ENCODE results near the gene THADA.

The THADA gene

GRCh38 chr2:43307046-43307445, 288.8 kb downstream of the THADA start:
- Histone ChIP-seq H3K4me1 (ENCODE audit: insufficient read depth, insufficient read length) (no peaks in the 10 kb centered on the region), H3K4me3 (ENCODE audit: insufficient read length, low read depth) (no peak overlapping the region)
- no peak for TF ChIP-seq SUZ12 (IDR thresholded peaks at IDR 0.05; ENCODE audit: extremely low read depth, insufficient read depth, insufficient read length)
- no peak for TF ChIP-seq YY1 (IDR thresholded peaks at IDR 0.05; ENCODE audit: insufficient read depth, insufficient read length)
- TF ChIP-seq ZNF274 (IDR thresholded peaks at IDR 0.05; ENCODE audit: low read depth, low read length), result no peak

GRCh38 chr2:43306197-43306596, 289.6 kb downstream of the THADA start:
- no peak overlapping the region for H3K9ac ChIP-seq (ENCODE audit: insufficient read length, low read depth)
- no peaks in the 10 kb centered on the region for H3K4me1 ChIP-seq (ENCODE audit: insufficient read depth, insufficient read length)
- H3K36me3 ChIP-seq (ENCODE audit: insufficient read depth, insufficient read length, low read length), result no peaks in the 10 kb centered on the region
- H3K4me3 ChIP-seq (ENCODE audit: insufficient read length, low read depth), result no peak overlapping the region
- H3K27me3 ChIP-seq (ENCODE audit: insufficient read depth, insufficient read length), result no peaks in the 10 kb centered on the region
- TF ChIP-seq SUZ12 (IDR thresholded peaks at IDR 0.05; ENCODE audit: extremely low read depth, insufficient read depth, insufficient read length) (no peak), YY1 (IDR thresholded peaks at IDR 0.05; ENCODE audit: insufficient read depth, insufficient read length) (no peak), ZNF274 (IDR thresholded peaks at IDR 0.05; ENCODE audit: low read depth, low read length) (no peak)
- DNase-seq (ENCODE audit: low read depth, low spot score), result no peak
- no peaks in the 10 kb centered on the region for H3K9me3 ChIP-seq (ENCODE audit: insufficient read depth, low read length)

More at GRCh38 chr2:43307046-43307445, 288.8 kb downstream of the THADA start:
- Histone ChIP-seq H3K9ac (ENCODE audit: insufficient read length, low read depth) (no peak overlapping the region), H3K36me3 (ENCODE audit: insufficient read depth, insufficient read length, low read length) (no peaks in the 10 kb centered on the region), H3K9me3 (ENCODE audit: insufficient read depth, low read length) (no peaks in the 10 kb centered on the region), H3K27me3 (ENCODE audit: insufficient read depth, insufficient read length) (no peaks in the 10 kb centered on the region)
- no peak for DNase-seq (ENCODE audit: low read depth, low spot score)

- H3K9ac ChIP-seq (ENCODE audit: insufficient read length, low read depth), result no peak overlapping the region
- no peak overlapping the region for H3K4me3 ChIP-seq (ENCODE audit: insufficient read length, low read depth)
- H3K9me3 ChIP-seq (ENCODE audit: insufficient read depth, low read length), result no peaks in the 10 kb centered on the region
- H3K4me1 ChIP-seq (ENCODE audit: insufficient read depth, insufficient read length), result peaks cover 5% of the 10 kb centered on the region
- DNase-seq (ENCODE audit: low read depth, low spot score), result no peak
- no peaks in the 10 kb centered on the region for H3K27me3 ChIP-seq (ENCODE audit: insufficient read depth, insufficient read length)
- TF ChIP-seq YY1 (IDR thresholded peaks at IDR 0.05; ENCODE audit: insufficient read depth, insufficient read length), result no peak
- TF ChIP-seq ZNF274 (IDR thresholded peaks at IDR 0.05; ENCODE audit: low read depth, low read length), result no peak
- TF ChIP-seq SUZ12 (IDR thresholded peaks at IDR 0.05; ENCODE audit: extremely low read depth, insufficient read depth, insufficient read length), result no peak
- no peaks in the 10 kb centered on the region for H3K36me3 ChIP-seq (ENCODE audit: insufficient read depth, insufficient read length, low read length)
Measured at GRCh38 chr2:43305517-43305916, 290.3 kb downstream of the THADA start.

- Histone ChIP-seq H3K27me3 (ENCODE audit: insufficient read depth, insufficient read length) (no peaks in the 10 kb centered on the region), H3K4me1 (ENCODE audit: insufficient read depth, insufficient read length) (peaks cover 6% of the 10 kb centered on the region), H3K36me3 (ENCODE audit: insufficient read depth, insufficient read length, low read length) (no peaks in the 10 kb centered on the region), H3K4me3 (ENCODE audit: insufficient read length, low read depth) (no peak overlapping the region), H3K9ac (ENCODE audit: insufficient read length, low read depth) (no peak overlapping the region), H3K9me3 (ENCODE audit: insufficient read depth, low read length) (no peaks in the 10 kb centered on the region)
- no peak for DNase-seq (ENCODE audit: low read depth, low spot score)
- TF ChIP-seq ZNF274 (IDR thresholded peaks at IDR 0.05; ENCODE audit: low read depth, low read length) (no peak), SUZ12 (IDR thresholded peaks at IDR 0.05; ENCODE audit: extremely low read depth, insufficient read depth, insufficient read length) (no peak), YY1 (IDR thresholded peaks at IDR 0.05; ENCODE audit: insufficient read depth, insufficient read length) (no peak)
Measured at GRCh38 chr2:43305012-43305411, 290.8 kb downstream of the THADA start.

GRCh38 chr2:43303889-43304288, 291.9 kb downstream of the THADA start:
- H3K9ac ChIP-seq (ENCODE audit: insufficient read length, low read depth), result no peak overlapping the region
- no peaks in the 10 kb centered on the region for H3K36me3 ChIP-seq (ENCODE audit: insufficient read depth, insufficient read length, low read length)
- no peak for DNase-seq (ENCODE audit: low read depth, low spot score)
- no peaks in the 10 kb centered on the region for H3K27me3 ChIP-seq (ENCODE audit: insufficient read depth, insufficient read length)
- H3K4me1 ChIP-seq (ENCODE audit: insufficient read depth, insufficient read length), result peaks cover 6% of the 10 kb centered on the region
- H3K4me3 ChIP-seq (ENCODE audit: insufficient read length, low read depth), result no peak overlapping the region
- TF ChIP-seq YY1 (IDR thresholded peaks at IDR 0.05; ENCODE audit: insufficient read depth, insufficient read length), result no peak
- no peak for TF ChIP-seq SUZ12 (IDR thresholded peaks at IDR 0.05; ENCODE audit: extremely low read depth, insufficient read depth, insufficient read length)
- 0 out of 2 replicates have a peak, but pooled peaks cover under 1% of the 10 kb centered on the region for H3K9me3 ChIP-seq (ENCODE audit: insufficient read depth, low read length)

- peaks cover 6% of the 10 kb centered on the region for H3K4me1 ChIP-seq (ENCODE audit: insufficient read depth, insufficient read length)
- no peak for DNase-seq (ENCODE audit: low read depth, low spot score)
- H3K27me3 ChIP-seq (ENCODE audit: insufficient read depth, insufficient read length), result no peaks in the 10 kb centered on the region
- no peak overlapping the region for H3K4me3 ChIP-seq (ENCODE audit: insufficient read length, low read depth)
- H3K9ac ChIP-seq (ENCODE audit: insufficient read length, low read depth), result no peak overlapping the region
- TF ChIP-seq SUZ12 (IDR thresholded peaks at IDR 0.05; ENCODE audit: extremely low read depth, insufficient read depth, insufficient read length), result no peak
- no peak for TF ChIP-seq ZNF274 (IDR thresholded peaks at IDR 0.05; ENCODE audit: low read depth, low read length)
- TF ChIP-seq YY1 (IDR thresholded peaks at IDR 0.05; ENCODE audit: insufficient read depth, insufficient read length), result no peak
- peaks cover 5% of the 10 kb centered on the region; the same call in 1 of the 2 replicates for H3K9me3 ChIP-seq (ENCODE audit: insufficient read depth, low read length)
- H3K36me3 ChIP-seq (ENCODE audit: insufficient read depth, insufficient read length, low read length), result no peaks in the 10 kb centered on the region
Measured at GRCh38 chr2:43302961-43303494, 292.8 kb downstream of the THADA start.

- no peak overlapping the region for H3K9ac ChIP-seq (ENCODE audit: insufficient read length, low read depth)
- TF ChIP-seq SUZ12 (IDR thresholded peaks at IDR 0.05; ENCODE audit: extremely low read depth, insufficient read depth, insufficient read length) (no peak), YY1 (IDR thresholded peaks at IDR 0.05; ENCODE audit: insufficient read depth, insufficient read length) (no peak), ZNF274 (IDR thresholded peaks at IDR 0.05; ENCODE audit: low read depth, low read length) (no peak)
- DNase-seq (ENCODE audit: low read depth, low spot score), result no peak
- no peak overlapping the region for H3K4me3 ChIP-seq (ENCODE audit: insufficient read length, low read depth)
- H3K9me3 ChIP-seq (ENCODE audit: insufficient read depth, low read length), result peaks cover 5% of the 10 kb centered on the region; the same call in 1 of the 2 replicates
- H3K4me1 ChIP-seq (ENCODE audit: insufficient read depth, insufficient read length), result peaks cover 6% of the 10 kb centered on the region
- no peaks in the 10 kb centered on the region for H3K27me3 ChIP-seq (ENCODE audit: insufficient read depth, insufficient read length)
- H3K36me3 ChIP-seq (ENCODE audit: insufficient read depth, insufficient read length, low read length), result no peaks in the 10 kb centered on the region
Measured at GRCh38 chr2:43302182-43302960, 293.5 kb downstream of the THADA start.

Data from NT2/D1 (cell line).